Mucosa of descending colon (tissue), 3 donors: ENCODE data around the gene CDH6. TPM values are rescaled to one million over a fixed set of nuclear protein-coding genes. Genes with fewer than 3 reads are reported as not detected.
A peak's percentile ranks its signal among the peaks of the same experiment; 100 is the strongest.

ENCODE experiments used
- ATAC-seq: fragments of 200-7000 bp; cut with Tn5 transposase; one replicate; pipeline ENCODE4 v1.9.1; 2020; ENCODE audit warnings: mild to moderate bottlenecking, moderate library complexity
- DNase-seq, 3 donors: peaks; one replicate each; pipeline ENCODE4 v3.0.0-alpha.2; 2020
- H3K36me3 ChIP-seq: fragments of 200-600 bp; one replicate; pipeline ENCODE4 v1.8.0; 2021; ENCODE audit warnings: low read depth, mild to moderate bottlenecking
- H3K4me1 ChIP-seq: fragments of 200-600 bp; one replicate; pipeline ENCODE4 v1.8.0; 2021; ENCODE audit warnings: low read depth, mild to moderate bottlenecking
- H3K4me3 ChIP-seq: fragments of 200-600 bp; one replicate; pipeline ENCODE4 v1.8.0; 2021; ENCODE audit warnings: mild to moderate bottlenecking
- H3K9me3 ChIP-seq: fragments of 200-600 bp; one replicate; pipeline ENCODE4 v1.8.0; 2021; ENCODE audit warnings: mild to moderate bottlenecking
- intact Hi-C, 2 donors: fragments of 100-400 bp; cut with DNase I in 1 of 2; cut with micrococcal nuclease in 1 of 2; formaldehyde crosslinking; loops; one replicate each; pipeline versions ENCODE4 v1.11.0 to v1.11.1; 2022; cut with DNase I, micrococcal nuclease
- total RNA-seq, 3 donors: library from RNA; stranded (reverse); fragmentation: NEBNext Ultra II Directional in 2 of 3; extraction: Animal tissue kit (Norgen Biotek cat#: 25700) in 2 of 3; gene quantifications; one replicate each; pipeline versions ENCODE4 v1.2.1 to v1.2.4, GENCODE V29; 2021 to 2023
- TF ChIP-seq, protein P1 (sequence below): fragments of 200-600 bp; IDR thresholded peaks from one replicate; pipeline ENCODE4 v1.8.0; 2022; ENCODE audit warnings: antibody characterized with exemption, mild to moderate bottlenecking
- donor health status: DM: no; HTN: no; CAD: no; lungs with moderate emphysema.
- donor health status: DM: no; HTN: no; CAD: no.
- donor health status: DM: no; HTN: yes; CAD: no.

CDH6 gene
- total RNA-seq, 3 donors from 2014 or later, result 0.81 to 3.2 (median 1.2) TPM

DNA sequence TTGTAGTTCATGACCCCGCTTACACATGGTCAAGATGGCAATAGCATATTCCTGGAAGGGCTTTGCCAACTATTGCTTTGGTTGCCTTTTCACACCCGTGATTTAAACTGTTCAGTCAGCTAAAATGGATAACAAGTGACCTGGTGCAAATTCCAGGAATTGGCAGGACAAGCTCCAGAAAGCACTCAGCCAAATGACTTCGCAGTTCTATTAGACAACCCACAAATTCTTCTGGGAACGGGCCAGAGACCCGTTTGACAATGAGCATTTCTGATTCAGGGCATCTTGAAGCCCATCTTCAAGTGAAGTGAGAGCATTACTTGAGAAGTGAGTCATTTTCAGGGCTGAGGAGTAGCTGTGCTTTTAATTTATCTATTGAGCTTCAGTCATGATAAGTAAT lies 173.5 kb downstream of the CDH6 start:
- TF ChIP-seq, protein P1, sequence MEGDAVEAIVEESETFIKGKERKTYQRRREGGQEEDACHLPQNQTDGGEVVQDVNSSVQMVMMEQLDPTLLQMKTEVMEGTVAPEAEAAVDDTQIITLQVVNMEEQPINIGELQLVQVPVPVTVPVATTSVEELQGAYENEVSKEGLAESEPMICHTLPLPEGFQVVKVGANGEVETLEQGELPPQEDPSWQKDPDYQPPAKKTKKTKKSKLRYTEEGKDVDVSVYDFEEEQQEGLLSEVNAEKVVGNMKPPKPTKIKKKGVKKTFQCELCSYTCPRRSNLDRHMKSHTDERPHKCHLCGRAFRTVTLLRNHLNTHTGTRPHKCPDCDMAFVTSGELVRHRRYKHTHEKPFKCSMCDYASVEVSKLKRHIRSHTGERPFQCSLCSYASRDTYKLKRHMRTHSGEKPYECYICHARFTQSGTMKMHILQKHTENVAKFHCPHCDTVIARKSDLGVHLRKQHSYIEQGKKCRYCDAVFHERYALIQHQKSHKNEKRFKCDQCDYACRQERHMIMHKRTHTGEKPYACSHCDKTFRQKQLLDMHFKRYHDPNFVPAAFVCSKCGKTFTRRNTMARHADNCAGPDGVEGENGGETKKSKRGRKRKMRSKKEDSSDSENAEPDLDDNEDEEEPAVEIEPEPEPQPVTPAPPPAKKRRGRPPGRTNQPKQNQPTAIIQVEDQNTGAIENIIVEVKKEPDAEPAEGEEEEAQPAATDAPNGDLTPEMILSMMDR, result no peak
- Histone ChIP-seq H3K9me3 (no peaks in the 10 kb centered on the region), H3K4me3 (no peak overlapping the region), H3K4me1 (no peaks in the 10 kb centered on the region), H3K36me3 (no peaks in the 10 kb centered on the region)
- intact Hi-C loops, result no loop called here
- no peak for DNase-seq
- no peak for ATAC-seq

DNA sequence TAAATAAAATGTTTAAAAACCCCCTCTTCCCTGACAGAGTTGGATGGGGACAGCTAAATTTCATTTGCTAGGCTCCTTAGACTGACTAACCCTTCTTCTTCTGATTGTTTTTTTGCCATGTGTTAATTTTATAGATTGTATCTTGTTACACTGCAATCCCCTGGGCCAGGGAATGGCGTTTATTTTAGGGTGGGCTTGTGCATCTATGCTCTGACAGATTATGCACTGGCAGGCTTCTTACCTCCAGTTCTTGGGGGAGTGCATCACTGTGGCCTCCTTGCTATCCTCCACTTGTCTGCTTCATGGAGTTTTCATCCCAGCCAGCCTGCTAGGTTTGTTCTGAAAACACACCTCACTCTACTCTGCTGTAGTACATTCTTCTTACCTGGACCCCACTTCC lies 178.6 kb downstream of the CDH6 start:
- DNase-seq, result no peak
- H3K36me3 ChIP-seq, result no peaks in the 10 kb centered on the region
- TF ChIP-seq, protein P1, result no peak
- H3K4me3 ChIP-seq, result no peak overlapping the region
- ATAC-seq, result no peak
- intact Hi-C loops, result no loop called here
- no peaks in the 10 kb centered on the region for H3K4me1 ChIP-seq
- H3K9me3 ChIP-seq, result no peaks in the 10 kb centered on the region

DNA sequence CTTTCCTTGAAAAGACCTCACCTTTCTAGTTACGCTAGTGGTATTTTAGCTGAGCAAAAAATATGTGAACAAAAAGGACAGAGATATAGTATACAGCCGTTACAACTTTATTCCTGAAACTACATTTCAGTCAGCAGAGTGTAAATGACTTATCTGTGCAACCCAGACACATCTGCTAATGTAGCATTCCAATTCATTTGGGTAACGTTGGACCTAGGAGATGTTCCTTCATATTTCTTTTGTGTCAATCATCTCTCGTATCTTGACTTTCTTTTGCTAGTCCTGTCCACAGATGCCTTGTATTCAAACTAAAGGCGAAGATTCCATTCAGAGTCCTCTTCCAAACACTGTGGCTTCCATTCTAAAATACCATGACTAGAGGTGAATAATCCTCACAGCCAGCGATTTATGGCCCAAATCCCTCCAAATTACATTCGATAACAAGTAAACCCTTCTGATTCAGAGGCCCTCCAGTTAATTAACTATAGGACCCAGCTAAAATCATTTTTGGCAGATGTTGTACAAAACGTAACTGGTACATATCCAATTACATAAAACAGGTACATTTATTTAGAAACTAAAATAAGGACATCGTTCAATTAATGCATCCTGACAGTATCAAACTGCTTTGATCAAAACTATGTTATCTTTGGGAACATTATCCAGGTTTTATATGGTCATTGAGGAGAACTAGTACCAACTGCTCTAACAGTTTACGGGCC lies 182.7 kb downstream of the CDH6 start:
- Histone ChIP-seq H3K4me1 (no peaks in the 10 kb centered on the region), H3K4me3 (no peak overlapping the region), H3K9me3 (no peaks in the 10 kb centered on the region), H3K36me3 (no peaks in the 10 kb centered on the region)
- no peak for DNase-seq
- no peak for ATAC-seq
- intact Hi-C loops, result no loop called here
- TF ChIP-seq, protein P1, result no peak

DNA sequence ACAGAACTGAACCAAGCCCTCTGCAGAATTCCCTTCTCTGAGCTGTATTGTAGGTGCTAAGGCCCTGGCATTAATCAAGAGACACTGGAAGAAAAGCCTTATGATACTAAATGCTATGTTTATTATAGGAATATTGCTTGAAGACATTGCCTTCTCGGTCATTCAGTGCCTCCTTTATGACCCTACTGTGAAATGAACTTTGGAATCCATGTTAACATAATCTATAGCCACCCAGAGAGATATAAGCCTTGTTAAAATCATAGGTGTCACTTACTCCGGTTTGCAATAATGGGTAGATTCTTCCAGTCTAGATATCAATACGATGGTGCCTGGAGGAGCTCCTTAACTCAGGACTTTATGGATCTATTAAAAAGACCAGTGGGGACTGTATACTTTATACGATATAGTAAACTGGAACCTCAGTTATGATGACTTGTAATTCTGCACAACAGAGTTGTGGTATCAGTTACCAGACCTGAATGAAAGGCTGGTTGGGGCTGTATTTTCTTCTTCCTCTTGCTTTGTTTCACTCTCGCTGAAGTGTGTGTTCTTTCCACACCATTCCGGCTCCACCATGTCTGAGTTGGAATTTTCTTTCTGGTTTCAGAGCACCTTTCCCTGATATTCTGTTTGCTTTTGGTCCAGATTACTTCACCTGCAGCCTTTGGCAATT lies 183.9 kb downstream of the CDH6 start:
- H3K9me3 ChIP-seq, result no peaks in the 10 kb centered on the region
- H3K36me3 ChIP-seq, result no peaks in the 10 kb centered on the region
- ATAC-seq (peak; percentile 94), DNase-seq (peak in 1 of 3 donors; percentile 38)
- intact Hi-C loops, result no loop called here
- H3K4me3 ChIP-seq, result no peak overlapping the region
- no peaks in the 10 kb centered on the region for H3K4me1 ChIP-seq
- TF ChIP-seq, protein P1, result no peak

DNA sequence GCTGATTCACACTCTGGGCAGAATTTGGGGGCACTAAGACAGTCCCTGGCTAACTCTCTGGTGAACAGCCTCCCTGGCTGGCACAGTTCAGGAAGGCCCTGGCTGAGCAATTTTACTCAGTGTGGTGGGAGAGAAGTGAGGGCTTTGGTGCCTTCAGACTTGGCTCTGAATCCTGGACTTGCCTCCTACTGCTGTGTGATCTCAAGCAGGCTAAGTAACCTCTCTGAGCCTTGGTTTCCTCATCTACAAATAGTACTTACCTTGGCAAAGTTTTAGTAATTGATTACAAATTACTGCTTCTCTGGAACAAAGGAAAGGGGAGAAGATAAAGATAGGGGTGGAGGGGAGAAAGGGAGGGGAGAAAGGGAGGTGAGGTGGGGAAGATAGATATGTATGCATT lies 184.7 kb downstream of the CDH6 start:
- intact Hi-C loops, result no loop called here
- no peak for ATAC-seq
- no peaks in the 10 kb centered on the region for H3K36me3 ChIP-seq
- H3K4me3 ChIP-seq, result no peak overlapping the region
- H3K4me1 ChIP-seq, result no peaks in the 10 kb centered on the region
- TF ChIP-seq, protein P1, result no peak
- DNase-seq, result peak in 1 of 3 donors; percentile 4
- H3K9me3 ChIP-seq, result no peaks in the 10 kb centered on the region
